HUES6 (cell line): ENCODE measurements around the gene BORCS8.

Source experiments
- H3K27ac ChIP-seq: 2 replicates; pipeline ENCODE4 v1.7.0; 2013; ENCODE audit warnings: low read depth, mild to moderate bottlenecking, low read length, inconsistent platforms
- H3K27me3 ChIP-seq: 2 replicates; pipeline ENCODE4 v1.6.1; 2013; ENCODE audit warnings: low read length; ENCODE audit not compliant: control insufficient read depth, insufficient read depth
- H3K36me3 ChIP-seq: 2 replicates; pipeline ENCODE4 v1.6.1; 2013; ENCODE audit warnings: low read length; ENCODE audit not compliant: control insufficient read depth, insufficient read depth
- H3K4me1 ChIP-seq: 2 replicates; pipeline ENCODE4 v1.6.1; 2013; ENCODE audit warnings: low read length; ENCODE audit not compliant: control insufficient read depth, insufficient read depth
- H3K4me3 ChIP-seq: 2 replicates; pipeline ENCODE4 v1.5.1; 2013; ENCODE audit warnings: low read depth, low read length
- H3K9ac ChIP-seq: one replicate; pipeline ENCODE4 v1.6.1; 2013; ENCODE audit warnings: mild to moderate bottlenecking, low read length
- H3K9me3 ChIP-seq: 2 replicates; pipeline ENCODE4 v1.6.1; 2013; ENCODE audit warnings: low read depth, low read length; ENCODE audit not compliant: control insufficient read depth, insufficient read depth

The BORCS8 gene

DNA sequence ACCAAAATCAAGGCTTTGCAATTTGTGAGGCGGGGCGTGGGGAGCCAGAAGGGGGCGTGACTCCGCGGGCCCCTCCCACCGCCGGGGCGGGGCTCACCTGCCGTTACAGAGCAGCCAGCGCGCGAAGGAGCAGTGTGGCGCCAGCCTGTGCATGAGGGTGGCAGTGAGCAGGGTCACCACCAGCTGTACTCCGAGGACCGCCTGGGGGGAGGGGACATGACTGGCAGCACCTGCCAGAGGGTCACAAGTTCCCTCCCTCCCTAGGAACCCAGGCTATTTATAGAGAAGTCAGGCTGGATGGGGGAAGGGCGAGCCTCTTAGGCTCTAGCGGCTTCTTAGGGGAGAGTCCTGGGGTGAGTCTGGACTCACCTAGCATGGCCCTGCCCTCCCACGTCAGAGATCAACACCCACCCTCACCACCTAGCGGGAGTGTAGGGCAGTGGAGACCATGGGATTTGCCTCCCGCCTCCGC, 57.2 kb downstream of the BORCS8 start:
- Histone ChIP-seq H3K9ac (no peak overlapping the region), H3K4me3 (peak overlapping the region; percentile 44), H3K4me1 (peaks cover 7% of the 10 kb centered on the region), H3K9me3 (peaks cover 15% of the 10 kb centered on the region), H3K27ac (no peak overlapping the region), H3K36me3 (peaks cover 25% of the 10 kb centered on the region), H3K27me3 (peaks cover 4% of the 10 kb centered on the region; the same call in 1 of the 2 replicates)

DNA sequence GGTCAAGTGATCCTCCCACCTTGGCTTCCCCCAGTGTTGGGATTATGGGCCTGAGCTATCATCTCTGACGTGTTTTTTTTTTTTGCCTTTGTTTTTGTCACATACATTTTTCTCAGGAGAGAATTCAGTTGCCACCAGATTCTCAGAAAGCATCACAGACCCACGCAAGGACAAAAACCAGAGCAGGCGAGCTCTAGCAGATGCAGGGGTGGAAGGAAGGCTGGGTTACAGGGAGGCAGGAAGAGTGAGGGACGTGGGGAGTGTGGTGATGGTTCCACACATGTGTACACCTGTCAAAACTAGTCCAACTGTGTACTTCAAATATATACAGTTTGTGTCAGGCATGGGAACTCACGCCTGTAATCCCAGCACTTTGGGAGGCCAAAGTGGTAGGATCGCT, 58.0 kb downstream of the BORCS8 start:
- peaks cover 7% of the 10 kb centered on the region for H3K4me1 ChIP-seq
- H3K4me3 ChIP-seq = no peak overlapping the region
- no peak overlapping the region for H3K9ac ChIP-seq
- peaks cover 27% of the 10 kb centered on the region for H3K36me3 ChIP-seq
- peaks cover 4% of the 10 kb centered on the region; the same call in 1 of the 2 replicates for H3K27me3 ChIP-seq
- H3K9me3 ChIP-seq = peaks cover 15% of the 10 kb centered on the region
- H3K27ac ChIP-seq = no peak overlapping the region

DNA sequence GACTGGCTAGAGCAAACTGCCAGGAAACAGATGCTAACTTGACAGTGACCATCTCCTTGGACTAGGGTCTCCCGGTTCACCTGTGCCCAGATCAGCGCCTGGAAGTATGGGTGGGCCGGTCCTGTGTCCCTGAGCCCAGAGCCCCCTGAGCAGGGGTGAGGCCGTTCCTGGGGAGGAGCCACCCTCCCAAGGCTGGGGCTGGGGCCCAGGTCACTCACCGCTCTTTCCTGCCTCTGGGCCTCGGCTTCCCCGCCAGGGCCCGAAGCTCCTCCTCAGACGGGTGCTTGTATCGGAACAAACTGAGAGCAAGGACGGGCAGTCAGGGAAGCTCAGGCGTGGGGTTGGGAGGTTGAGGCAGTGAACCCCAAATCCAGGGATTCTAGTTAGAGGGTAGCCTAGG, 59.0 kb downstream of the BORCS8 start:
- Histone ChIP-seq H3K9me3 (peaks cover 15% of the 10 kb centered on the region), H3K4me3 (no peak overlapping the region), H3K9ac (no peak overlapping the region), H3K27me3 (peaks cover 4% of the 10 kb centered on the region; the same call in 1 of the 2 replicates), H3K4me1 (peaks cover 7% of the 10 kb centered on the region), H3K36me3 (peaks cover 27% of the 10 kb centered on the region), H3K27ac (no peak overlapping the region)

DNA sequence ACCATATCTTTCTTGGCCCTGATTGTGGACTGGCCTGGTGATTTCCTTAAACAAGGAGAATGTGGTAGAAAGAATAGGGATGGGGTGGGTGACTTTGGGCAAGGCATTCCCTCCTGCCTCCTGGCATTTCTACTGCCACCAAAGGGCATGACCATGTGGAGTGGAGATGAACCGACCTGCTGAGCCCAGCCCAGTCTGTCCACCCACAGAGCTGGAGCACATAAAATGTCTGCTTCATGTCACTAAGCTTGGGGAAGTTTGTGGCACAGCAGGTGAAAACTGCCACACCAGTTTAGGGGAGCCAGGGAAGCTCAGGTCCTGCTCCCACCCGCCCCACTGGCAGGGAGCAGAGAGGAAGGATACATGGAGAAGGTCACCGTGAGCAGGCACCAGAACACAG, 60.0 kb downstream of the BORCS8 start:
- no peaks in the 10 kb centered on the region for H3K27me3 ChIP-seq
- H3K4me3 ChIP-seq = no peak overlapping the region
- H3K4me1 ChIP-seq = peaks cover 7% of the 10 kb centered on the region
- no peak overlapping the region for H3K27ac ChIP-seq
- H3K9me3 ChIP-seq = peaks cover 15% of the 10 kb centered on the region
- peaks cover 27% of the 10 kb centered on the region for H3K36me3 ChIP-seq
- H3K9ac ChIP-seq = no peak overlapping the region
